ENCODE data around the gene CDH23.

CDH23 gene

DNA sequence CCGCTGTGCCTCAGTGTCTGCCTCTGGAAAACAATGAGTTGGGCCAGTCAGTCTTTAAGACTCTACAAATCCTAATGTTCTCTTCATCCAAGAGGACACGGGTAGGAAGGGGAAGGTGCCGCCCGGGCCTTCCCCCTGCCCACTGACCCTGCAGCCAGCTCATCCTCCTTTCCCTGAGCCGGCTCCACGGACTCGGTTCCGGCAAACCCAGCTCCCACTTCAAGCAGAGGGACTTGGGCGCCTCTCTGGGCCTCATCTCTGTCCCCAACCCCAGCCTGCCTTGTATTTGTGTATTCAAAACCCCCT is 227.2 kb downstream of the CDH23 start:
- TF ChIP-seq, protein P1, sequence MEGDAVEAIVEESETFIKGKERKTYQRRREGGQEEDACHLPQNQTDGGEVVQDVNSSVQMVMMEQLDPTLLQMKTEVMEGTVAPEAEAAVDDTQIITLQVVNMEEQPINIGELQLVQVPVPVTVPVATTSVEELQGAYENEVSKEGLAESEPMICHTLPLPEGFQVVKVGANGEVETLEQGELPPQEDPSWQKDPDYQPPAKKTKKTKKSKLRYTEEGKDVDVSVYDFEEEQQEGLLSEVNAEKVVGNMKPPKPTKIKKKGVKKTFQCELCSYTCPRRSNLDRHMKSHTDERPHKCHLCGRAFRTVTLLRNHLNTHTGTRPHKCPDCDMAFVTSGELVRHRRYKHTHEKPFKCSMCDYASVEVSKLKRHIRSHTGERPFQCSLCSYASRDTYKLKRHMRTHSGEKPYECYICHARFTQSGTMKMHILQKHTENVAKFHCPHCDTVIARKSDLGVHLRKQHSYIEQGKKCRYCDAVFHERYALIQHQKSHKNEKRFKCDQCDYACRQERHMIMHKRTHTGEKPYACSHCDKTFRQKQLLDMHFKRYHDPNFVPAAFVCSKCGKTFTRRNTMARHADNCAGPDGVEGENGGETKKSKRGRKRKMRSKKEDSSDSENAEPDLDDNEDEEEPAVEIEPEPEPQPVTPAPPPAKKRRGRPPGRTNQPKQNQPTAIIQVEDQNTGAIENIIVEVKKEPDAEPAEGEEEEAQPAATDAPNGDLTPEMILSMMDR (IDR thresholded peaks at IDR 0.05), result no peak

GRCh38 chr10:71625445-71626175 is 228.9 kb downstream of the CDH23 start:
- TF ChIP-seq, protein P1 (IDR thresholded peaks at IDR 0.05), result no peak

- TF ChIP-seq, protein P1 (IDR thresholded peaks at IDR 0.05), result no peak
These were observed 230.7 kb downstream of the CDH23 start for GRCh38 chr10:71627230-71627939.

DNA sequence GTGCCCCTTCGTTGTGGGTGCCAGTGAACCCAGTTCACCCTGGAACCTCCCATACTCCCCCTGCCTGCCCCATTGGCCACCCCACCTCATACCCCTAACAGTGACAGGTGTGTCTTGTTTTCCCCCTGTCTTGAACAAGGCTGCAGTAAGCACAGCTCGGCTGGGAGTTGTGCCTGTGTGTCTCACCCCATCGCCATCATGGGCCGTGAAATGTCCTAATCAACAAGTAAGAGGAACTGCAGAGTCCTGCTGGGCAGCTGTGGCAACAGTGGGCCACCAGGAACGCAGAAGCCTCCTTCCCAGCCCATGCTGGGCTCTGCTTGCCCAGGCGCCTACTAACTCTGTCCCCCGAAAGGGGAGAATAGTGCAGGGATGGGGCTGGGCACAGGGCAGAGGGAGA is 231.2 kb downstream of the CDH23 start:
- TF ChIP-seq, protein P1 (IDR thresholded peaks at IDR 0.05), result no peak

DNA sequence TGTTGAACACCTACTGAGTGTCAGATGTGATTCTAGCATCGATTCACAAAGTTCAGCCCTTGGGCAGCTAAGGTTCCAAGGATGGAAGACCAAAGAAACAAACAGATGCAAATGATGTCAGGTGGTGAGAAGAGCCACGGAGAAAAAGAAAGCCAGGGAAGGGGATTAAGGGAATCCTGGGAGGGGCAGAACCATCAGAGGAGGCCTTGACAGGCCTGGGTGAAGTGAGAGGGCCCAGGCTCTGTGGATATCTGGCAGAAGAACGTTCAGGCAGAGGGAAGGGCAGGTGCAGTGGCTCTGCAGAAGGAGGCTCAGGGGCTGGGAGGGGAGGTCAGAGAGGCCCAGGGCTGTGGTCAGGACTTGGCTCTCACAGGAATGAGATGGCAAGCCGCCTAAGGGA is 232.4 kb downstream of the CDH23 start:
- TF ChIP-seq, protein P1 (IDR thresholded peaks at IDR 0.05), result no peak

DNA sequence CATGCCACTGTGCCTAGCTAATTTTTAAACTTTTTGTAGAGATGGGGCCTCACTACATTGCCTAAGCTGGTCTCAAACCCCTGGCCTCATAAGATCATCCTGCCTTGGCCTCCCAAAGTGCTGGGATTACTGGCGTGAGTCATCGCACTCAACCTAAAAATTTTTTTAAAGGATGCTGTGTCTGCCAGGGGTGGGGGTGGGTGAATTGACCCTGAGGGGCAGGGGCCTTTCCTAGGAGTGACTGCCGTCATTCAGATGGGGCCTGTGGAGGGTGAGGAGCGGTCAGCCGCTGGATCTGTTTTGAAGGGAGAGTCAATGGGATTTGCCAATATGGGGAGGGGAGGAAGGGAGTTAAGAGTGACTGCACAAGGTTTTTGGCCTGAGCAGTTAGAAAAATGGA is 233.4 kb downstream of the CDH23 start:
- TF ChIP-seq, protein P1 (IDR thresholded peaks at IDR 0.05), result no peak

DNA sequence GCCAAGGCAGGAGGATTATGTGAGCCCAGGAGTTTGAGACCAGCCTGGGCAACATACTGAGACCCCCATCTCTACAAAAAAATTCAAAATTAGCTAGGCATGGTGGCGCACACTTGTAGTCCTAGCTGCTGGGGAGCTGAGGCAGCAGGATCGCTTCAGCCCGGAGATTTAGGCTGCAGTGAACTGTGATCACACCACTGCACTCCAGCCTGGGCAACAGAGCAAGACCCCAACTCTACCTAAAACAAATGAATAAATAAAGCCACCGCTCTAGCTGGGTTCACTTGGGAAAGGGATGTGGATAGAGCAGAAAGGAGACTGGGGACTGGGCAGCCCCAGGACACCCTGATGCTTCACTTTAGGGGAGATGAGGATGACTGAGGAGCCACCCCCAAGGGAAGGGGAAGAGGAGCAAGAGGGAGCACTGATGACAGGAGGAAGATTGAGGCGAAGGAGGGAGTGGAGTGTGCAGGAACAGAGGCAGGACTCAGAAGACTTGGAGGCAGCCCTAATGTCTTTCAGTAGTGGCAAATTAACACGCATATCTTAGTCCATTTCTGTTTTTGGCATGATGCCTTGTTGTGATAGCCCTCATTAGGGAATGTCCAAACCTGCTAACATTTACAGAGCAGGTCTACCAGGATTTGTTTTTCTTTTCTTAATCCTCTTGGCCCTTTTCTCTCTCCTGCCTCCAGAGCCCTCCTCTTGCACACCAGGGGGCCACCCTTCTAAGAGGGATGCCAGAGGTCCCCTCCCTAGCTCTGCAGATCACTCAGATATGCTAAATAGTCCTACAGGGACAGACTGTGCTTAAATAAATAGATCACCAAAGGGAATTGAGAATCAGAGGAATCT is 234.5 kb downstream of the CDH23 start:
- TF ChIP-seq, protein P1 (IDR thresholded peaks at IDR 0.05), result no peak

Measured in LNCAP (cell line).